Mononuclear cell (primary cell): Measurements from ENCODE around the gene BACH2. TPM values are rescaled to one million over a fixed set of nuclear protein-coding genes. Genes with fewer than 3 reads are reported as not detected.

Experiments
- H3K27me3 ChIP-seq: 2 replicates; pipeline ENCODE4 v1.6.0; 2011; ENCODE audit warnings: low read length, control low read depth; ENCODE audit not compliant: insufficient read depth
- H3K4me1 ChIP-seq: 2 replicates; pipeline ENCODE4 v1.5.1; 2011; ENCODE audit warnings: mild to moderate bottlenecking, low read length, control low read depth; ENCODE audit not compliant: insufficient read depth
- H3K4me3 ChIP-seq: 2 replicates; pipeline ENCODE4 v1.5.1; 2011; ENCODE audit warnings: mild to moderate bottlenecking, low read length, moderate library complexity
- H3K9me3 ChIP-seq: 2 replicates; pipeline ENCODE4 v1.5.1; 2011; ENCODE audit warnings: low read depth, mild to moderate bottlenecking, control low read depth, low read length
- total RNA-seq: library from RNA; depleted of rRNA; stranded (reverse); fragments of >200 nt; gene quantifications from one replicate; pipeline ENCODE4 v1.2.3, GENCODE V29; 2012

BACH2 gene
- total RNA-seq, 1 donor: 37.6 TPM

DNA sequence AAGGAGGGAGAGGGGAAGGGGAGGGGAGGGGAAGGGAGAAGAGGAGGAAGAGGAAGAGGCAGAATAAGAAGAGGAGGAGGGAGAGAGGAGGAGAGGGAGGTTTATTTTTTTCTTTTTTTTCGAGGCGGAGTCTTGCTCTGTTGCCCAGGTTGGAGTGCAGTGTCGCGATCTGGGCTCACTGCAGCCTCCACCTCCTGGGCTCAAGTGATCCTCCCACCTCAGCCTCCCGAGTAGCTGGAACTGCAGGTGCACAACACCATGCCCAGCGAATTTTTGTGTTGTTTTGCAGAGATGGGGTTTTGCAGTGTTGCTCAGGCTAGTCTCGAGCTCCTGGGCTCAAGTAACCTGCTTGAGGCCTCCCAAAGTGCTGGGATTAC is 408.5 kb downstream of the BACH2 start:
- Histone ChIP-seq H3K4me3 (no peak overlapping the region), H3K9me3 (no peaks in the 10 kb centered on the region), H3K4me1 (no peaks in the 10 kb centered on the region), H3K27me3 (peaks cover 33% of the 10 kb centered on the region)

- Histone ChIP-seq H3K4me1 (no peaks in the 10 kb centered on the region), H3K9me3 (no peaks in the 10 kb centered on the region), H3K4me3 (no peak overlapping the region), H3K27me3 (peaks cover 29% of the 10 kb centered on the region)
Measured at GRCh38 chr6:89887452-89888137, 409.0 kb downstream of the BACH2 start.

DNA sequence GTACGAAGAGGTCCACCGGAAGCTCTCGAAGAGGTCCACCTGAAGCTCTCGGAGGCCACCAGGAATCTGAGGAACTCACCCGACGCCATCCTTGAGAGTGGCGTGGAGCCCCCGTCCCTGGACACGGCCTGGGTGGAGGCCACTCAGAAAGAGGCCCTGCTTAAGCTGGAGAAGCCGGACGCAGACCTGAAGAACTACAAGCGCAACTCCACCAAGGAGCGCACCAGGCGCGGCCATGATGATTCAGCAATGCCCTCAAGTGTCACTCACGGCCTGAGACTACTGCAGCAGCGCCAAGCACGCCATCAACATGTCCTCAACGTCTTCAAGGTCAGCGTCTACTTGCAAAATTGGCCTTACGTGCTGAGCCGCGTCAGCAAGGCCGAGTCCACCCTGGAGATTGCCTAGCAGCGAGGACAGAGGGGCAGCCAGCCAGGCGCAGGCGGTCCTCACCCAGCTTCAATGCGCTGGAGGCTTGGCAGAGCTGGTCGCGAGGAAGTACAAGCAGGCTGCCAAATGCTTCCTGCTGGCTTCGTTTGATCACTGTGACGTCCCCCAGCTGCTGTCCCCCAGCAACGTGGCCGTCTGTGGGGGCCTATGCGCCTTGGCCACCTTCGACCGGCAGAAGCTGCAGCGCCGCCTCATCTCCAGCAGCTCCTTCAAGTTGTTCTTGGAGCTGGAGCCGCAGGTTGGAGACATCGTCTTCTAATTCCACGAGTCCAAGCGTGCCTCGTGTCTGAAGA is 410.1 kb downstream of the BACH2 start:
- Histone ChIP-seq H3K9me3 (no peaks in the 10 kb centered on the region), H3K4me3 (no peak overlapping the region), H3K4me1 (no peaks in the 10 kb centered on the region), H3K27me3 (peaks cover 23% of the 10 kb centered on the region)
